H1 (cell line): ENCODE measurements around the gene TRNAU1AP. TPM values are rescaled to one million over a fixed set of nuclear protein-coding genes. Genes with fewer than 3 reads are reported as not detected.

ENCODE experiments used
- CTCF ChIA-PET: fragments of 300-600 bp; sonication (Branson Sonifier 250); formaldehyde crosslinking; loops from one replicate; lab custom pipeline; 2021; ENCODE audit not compliant: partially characterized antibody; lab: Charles Lee
- POLR2A ChIA-PET: fragments of 300-600 bp; sonication (Branson Sonifier 250); formaldehyde crosslinking; loops from one replicate; lab custom pipeline; 2021; ENCODE audit warnings: inconsistent platforms; ENCODE audit not compliant: partially characterized antibody; lab: Charles Lee
- DNase-seq, 2 experiments: peaks; one replicate each; pipeline versions ENCODE4 v3.0.0 to v3.0.0-alpha.2; 2010 to 2022; ENCODE audit warnings: low spot score in 2 of 2, low read depth in 1 of 2, mixed read lengths in 1 of 2
- FAIRE-seq: peaks from 2 replicates; lab custom pipeline; 2011; peaks lifted over from hg19 to GRCh38; lab: Jason Lieb, UNC
- H2AFZ ChIP-seq: 2 replicates; pipeline ENCODE4 v1.8.1; 2012; ENCODE audit warnings: low read length, inconsistent platforms
- H2AK5ac ChIP-seq: 2 replicates; pipeline ENCODE4 v1.6.1; 2013; ENCODE audit warnings: low read depth, low read length
- H2BK120ac ChIP-seq: replicated peaks from 2 replicates; pipeline ENCODE3; 2013; ENCODE audit warnings: low read depth, low read length, inconsistent platforms
- H2BK12ac ChIP-seq: 2 replicates; pipeline ENCODE4 v1.6.1; 2013; ENCODE audit warnings: low read depth, low read length
- H2BK15ac ChIP-seq: 2 replicates; pipeline ENCODE4 v1.6.1; 2013; ENCODE audit warnings: low read length
- H2BK20ac ChIP-seq: 2 replicates; pipeline ENCODE4 v1.6.1; 2013; ENCODE audit warnings: low read length
- H2BK5ac ChIP-seq: 2 replicates; pipeline ENCODE4 v1.6.1; 2013; ENCODE audit warnings: low read depth, low read length
- H3K14ac ChIP-seq: 2 replicates; pipeline ENCODE4 v1.6.1; 2013; ENCODE audit warnings: inconsistent platforms; ENCODE audit not compliant: insufficient read length
- H3K18ac ChIP-seq: 2 replicates; pipeline ENCODE4 v1.6.1; 2013; ENCODE audit warnings: low read length; ENCODE audit errors: extremely low read depth
- H3K23ac ChIP-seq: 2 replicates; pipeline ENCODE4 v1.6.1; 2013; ENCODE audit warnings: inconsistent platforms; ENCODE audit not compliant: insufficient read length
- H3K23me2 ChIP-seq: 2 replicates; pipeline ENCODE4 v1.6.1; 2013; ENCODE audit warnings: low read depth, low read length
- H3K27ac ChIP-seq: 2 replicates; pipeline ENCODE4 v1.6.1; 2011; ENCODE audit warnings: low read depth, low read length, inconsistent platforms
- H3K27me3 ChIP-seq, 4 experiments: replicated peaks in 1 of 4; 1 replicate in 1 of 4; 2 replicates in 3 of 4; pipeline versions ENCODE4 v1.6.1 to v1.8.1; 2011 to 2013; ENCODE audit warnings: low read length in 3 of 4, mild to moderate bottlenecking in 3 of 4, inconsistent platforms in 2 of 4, mixed read lengths in 2 of 4, moderate library complexity in 1 of 4; ENCODE audit not compliant: control insufficient read depth in 3 of 4, insufficient read depth in 3 of 4; ENCODE audit errors: extremely low read depth in 1 of 4
- H3K36me3 ChIP-seq, 4 experiments: 2 replicates each; pipeline versions ENCODE4 v1.6.1 to v1.8.1; 2011 to 2013; ENCODE audit warnings: mild to moderate bottlenecking in 4 of 4, low read length in 3 of 4, moderate library complexity in 2 of 4, control low read depth in 1 of 4, inconsistent platforms in 1 of 4; ENCODE audit not compliant: insufficient read depth in 4 of 4, control insufficient read depth in 2 of 4
- H3K4ac ChIP-seq: replicated peaks from 2 replicates; pipeline ENCODE3; 2013; ENCODE audit warnings: low read length, low read depth, mixed read lengths, inconsistent platforms; ENCODE audit not compliant: insufficient read length
- H3K4me1 ChIP-seq, 4 experiments: replicated peaks in 1 of 4; 1 replicate in 1 of 4; 2 replicates in 3 of 4; pipeline versions ENCODE4 v1.6.1 to v1.8.1; 2011 to 2013; ENCODE audit warnings: low read length in 3 of 4, inconsistent platforms in 2 of 4, mixed read lengths in 1 of 4; ENCODE audit not compliant: insufficient read depth in 4 of 4, control insufficient read depth in 3 of 4
- H3K4me2 ChIP-seq, 2 experiments: 2 replicates each; pipeline versions ENCODE4 v1.6.1 to v1.8.1; 2011 to 2013; ENCODE audit warnings: low read depth in 2 of 2, low read length in 2 of 2, control low read depth in 1 of 2, inconsistent platforms in 1 of 2, mild to moderate bottlenecking in 1 of 2; ENCODE audit not compliant: insufficient read depth in 1 of 2
- H3K4me3 ChIP-seq, 4 experiments: fragments of 200-600, 300-600 bp in 1 of 4; sonication (generic), shearing (Covaris generic), sonication (Bioruptor Twin) in 1 of 4; 2 replicates each; pipeline versions ENCODE4 v1.5.1 to v1.8.1; 2011 to 2016; ENCODE audit warnings: low read length in 4 of 4, low read depth in 3 of 4, control low read depth in 2 of 4, inconsistent platforms in 2 of 4, mild to moderate bottlenecking in 2 of 4, mixed read lengths in 1 of 4, moderate library complexity in 1 of 4; ENCODE audit not compliant: insufficient read depth in 2 of 4; ENCODE audit errors: extremely low read depth in 1 of 4
- H3K56ac ChIP-seq: replicated peaks from 2 replicates; pipeline ENCODE3; 2013; ENCODE audit warnings: low read depth, mild to moderate bottlenecking, mixed read lengths, low read length, inconsistent platforms; ENCODE audit not compliant: insufficient read length
- H3K79me1 ChIP-seq: 2 replicates; pipeline ENCODE4 v1.6.1; 2013; ENCODE audit warnings: low read depth, low read length, control low read depth
- H3K79me2 ChIP-seq, 2 experiments: 2 replicates each; pipeline versions ENCODE4 v1.6.1 to v1.8.1; 2012 to 2013; ENCODE audit warnings: low read length in 2 of 2, mild to moderate bottlenecking in 2 of 2, inconsistent platforms in 1 of 2; ENCODE audit not compliant: insufficient read depth in 2 of 2, control insufficient read depth in 1 of 2
- H3K9ac ChIP-seq, 4 experiments: replicated peaks in 1 of 4; 1 replicate in 1 of 4; 2 replicates in 3 of 4; pipeline versions ENCODE4 v1.6.1 to v1.8.1; 2011 to 2013; ENCODE audit warnings: low read depth in 3 of 4, low read length in 3 of 4, control low read depth in 2 of 4, mild to moderate bottlenecking in 2 of 4, moderate library complexity in 2 of 4, inconsistent platforms in 1 of 4; ENCODE audit errors: extremely low read depth in 1 of 4
- H3K9me3 ChIP-seq, 2 experiments: 2 replicates each; pipeline versions ENCODE4 v1.6.1 to v1.8.1; 2012 to 2013; ENCODE audit warnings: mild to moderate bottlenecking in 2 of 2, moderate library complexity in 2 of 2, control low read depth in 1 of 2, inconsistent platforms in 1 of 2, low read depth in 1 of 2, low read length in 1 of 2, mixed read lengths in 1 of 2; ENCODE audit not compliant: insufficient read depth in 2 of 2
- H4K20me1 ChIP-seq, 2 experiments: replicated peaks in 1 of 2; 2 replicates each; pipeline versions ENCODE3 to v1.8.1; 2011 to 2013; ENCODE audit warnings: inconsistent platforms in 2 of 2, low read length in 2 of 2, mild to moderate bottlenecking in 1 of 2; ENCODE audit not compliant: insufficient read depth in 2 of 2, control insufficient read depth in 1 of 2
- H4K5ac ChIP-seq: 2 replicates; pipeline ENCODE4 v1.6.1; 2013; ENCODE audit warnings: low read length, low read depth, mixed read lengths, inconsistent platforms; ENCODE audit not compliant: insufficient read length
- H4K8ac ChIP-seq: 2 replicates; pipeline ENCODE4 v1.8.0; 2013; ENCODE audit warnings: mild to moderate bottlenecking, moderate library complexity, low read length, inconsistent platforms; ENCODE audit not compliant: insufficient read depth; ENCODE audit errors: extremely low read depth
- H4K91ac ChIP-seq: replicated peaks from 2 replicates; pipeline ENCODE3; 2013; ENCODE audit warnings: low read length, mixed read lengths, inconsistent platforms; ENCODE audit not compliant: insufficient read length
- ATF2 ChIP-seq: IDR thresholded peaks from 2 replicates; pipeline ENCODE4 v1.6.1; 2012; ENCODE audit warnings: low read length, inconsistent platforms
- CHD2 ChIP-seq: IDR thresholded peaks from 2 replicates; pipeline ENCODE4 v1.6.1; 2012; ENCODE audit warnings: low read length, improper control_type of control experiment
- CREB1 ChIP-seq: IDR thresholded peaks from 2 replicates; pipeline ENCODE4 v1.6.1; 2012; ENCODE audit warnings: inconsistent platforms
- GTF2F1 ChIP-seq: IDR thresholded peaks from 2 replicates; pipeline ENCODE4 v1.6.1; 2012; ENCODE audit warnings: low read depth, low read length, improper control_type of control experiment, borderline replicate concordance
- POLR2A ChIP-seq, 2 experiments: IDR thresholded peaks; 1 replicate in 1 of 2; 2 replicates in 1 of 2; pipeline ENCODE4 v1.6.1; 2011; ENCODE audit warnings: low read depth in 2 of 2, low read length in 2 of 2, mild to moderate bottlenecking in 2 of 2; ENCODE audit errors: control extremely low read depth in 1 of 2
- POLR2AphosphoS5 ChIP-seq: IDR thresholded peaks from 2 replicates; pipeline ENCODE4 v1.6.1; 2011; ENCODE audit warnings: low read depth, low read length
- SIRT6 ChIP-seq: IDR thresholded peaks from one replicate; pipeline ENCODE4 v1.7.1; 2012; ENCODE audit warnings: low read length, inconsistent platforms
- TAF1 ChIP-seq: IDR thresholded peaks from 2 replicates; pipeline ENCODE4 v1.6.1; 2011; ENCODE audit warnings: mild to moderate bottlenecking, low read depth, low read length
- TAF7 ChIP-seq: optimal IDR thresholded peaks from 2 replicates; pipeline ENCODE3; 2011; ENCODE audit warnings: low read depth, mild to moderate bottlenecking, inconsistent platforms, low read length, moderate library complexity, borderline replicate concordance
- TBP ChIP-seq: IDR thresholded peaks from 2 replicates; pipeline ENCODE4 v1.6.1; 2011; ENCODE audit warnings: low read depth, low read length, improper control_type of control experiment
- WGBS, 2 experiments: shearing (Covaris generic) in 1 of 2; methylation state at CpG; one replicate each; pipeline versions ENCODE4 v1.1.6 to v1.1.7; 2013 to 2015; ENCODE audit warnings: low lambda C conversion rate in 2 of 2, mixed read lengths in 2 of 2, inconsistent platforms in 1 of 2, low coverage in 1 of 2, missing lambda C conversion rate in 1 of 2; ENCODE audit not compliant: insufficient replicate concordance in 2 of 2, insufficient coverage in 1 of 2, insufficient read length in 1 of 2; ENCODE audit errors: extremely low coverage in 1 of 2, missing lambda C conversion rate in 1 of 2; 5-methylcytosine and 5-hydroxymethylcytosine counted together
- polyA plus RNA-seq, 7 experiments: library from polyadenylated mRNA; depleted of rRNA in 3 of 7; stranded (reverse) in 5 of 7; unstranded in 2 of 7; fragments of >200 nt in 5 of 7; fragments of 200-250 nt in 2 of 7; gene quantifications; 1 replicate in 5 of 7; 2 replicates in 1 of 7; 4 replicates in 1 of 7; pipeline versions ENCODE4 v1.2.1 to v1.2.3, GENCODE V29; 2011 to 2013; ENCODE audit warnings: missing spikeins in 2 of 7, mixed read lengths in 2 of 7
- total RNA-seq: library from RNA; stranded (reverse); fragmentation: NEBNext Ultra II Directional; extraction: Animal tissue kit (Norgen Biotek cat#: 25700); gene quantifications from 2 replicates; pipeline ENCODE4 v1.2.1, GENCODE V29; 2021

TRNAU1AP gene
- total and polyA plus RNA-seq, 2 of the 8 experiments (the other 6 are each of a cell fraction or from before 2014, with no cell fraction given), result 35.2 to 37.1 TPM

- Histone ChIP-seq H2BK120ac (peak overlapping the region; percentile 6), H4K91ac (no peak overlapping the region), H3K79me2 (peaks cover 0 to 24% of the 10 kb centered on the region in 2 experiments; a peak in 2 of 4 replicates), H3K56ac (peak overlapping the region; percentile 88), H3K79me1 (no peaks in the 10 kb centered on the region; the same call in 1 of the 2 replicates), H3K27me3 (no peaks in the 10 kb centered on the region), H2BK15ac (no peak overlapping the region), H2BK5ac (0 out of 2 replicates have a peak overlapping the region, but pooled peaks have one; percentile 49), H4K20me1 (peaks cover 7% of the 10 kb centered on the region in 2 experiments), H3K36me3 (peaks cover 41 to 62% (median 45%) of the 10 kb centered on the region in 4 experiments), H3K14ac (no peak overlapping the region), H3K9me3 (no peaks in the 10 kb centered on the region), H2AFZ (no peak overlapping the region), H4K5ac (peak overlapping the region; percentile 77), H4K8ac (no peak overlapping the region), H3K4ac (no peak overlapping the region), H2BK12ac (no peak overlapping the region), H3K4me2 (peak overlapping the region; percentile 92 to 94), H2BK20ac (no peak overlapping the region), H3K23ac (no peak overlapping the region), H3K23me2 (peaks cover 10% of the 10 kb centered on the region), H3K27ac (peak overlapping the region; percentile 95), H3K18ac (peak overlapping the region; percentile 88), H3K4me3 (peak overlapping the region; percentile 75 to 96 (median 90)), H3K9ac (peak overlapping the region; percentile 87 to 100 (median 98)), H3K4me1 (peaks cover 5 to 17% (median 9%) of the 10 kb centered on the region in 4 experiments; a peak in 5 of 7 replicates), H2AK5ac (no peak overlapping the region)
- POLR2A ChIA-PET, result interaction anchor here (0.5 to 31.3 kb wide), 64 partner anchors 8 to 677 kb away, joined by 3 to 660 read pairs (median 5); partner anchors contain the start of genes ATP5IF1, GMEB1, MED18 and PHACTR4
- FAIRE-seq (no peak), DNase-seq (no peak)
- CTCF ChIA-PET, result interaction anchor here (0.6 to 1.1 kb wide), 3 partner anchors 15 to 95 kb away, joined by 3 read pairs; no protein-coding TSS in a partner anchor
- WGBS, 2 experiments, result 35% methylated on average over 10 of the region's 10 CpGs; no CpG with 5 or more reads in 1 of the 2 experiments
- TF ChIP-seq ATF2, result no peak
- TF ChIP-seq POLR2AphosphoS5, result peak; percentile 89
- peak; percentile 89 for TF ChIP-seq TAF7
- TF ChIP-seq POLR2A (IDR thresholded peaks at IDR 0.05; ENCODE audit: control extremely low read depth in 1 of 2, low read depth in 2 of 2, low read length in 2 of 2), result peak in 1 of 2 experiments; percentile 68; a peak in 2 of 3 replicates
- TF ChIP-seq SIRT6, result peak; percentile 10
- 0 out of 2 replicates have a peak, but pooled peaks have one; percentile 12 for TF ChIP-seq CHD2
- TF ChIP-seq CREB1, result peak; percentile 1; the same call in 1 of the 2 replicates
- no peak for TF ChIP-seq TBP
- TF ChIP-seq GTF2F1, result no peak
- peak; percentile 28 for TF ChIP-seq TAF1
These were observed 45.0 kb upstream of the TRNAU1AP start for GRCh38 chr1:28507646-28508434.
